Esophagus mucosa (tissue), 1 donor: ENCODE data around the gene GPRC5A. TPM values are rescaled to one million over a fixed set of nuclear protein-coding genes. Genes with fewer than 3 reads are reported as not detected.

Source experiments
- ATAC-seq: fragments of 200-7000 bp; cut with Tn5 transposase; one replicate; pipeline ENCODE4 v1.9.1; 2020
- total RNA-seq: library from RNA; stranded (reverse); gene quantifications from one replicate; pipeline ENCODE4 v1.2.4, GENCODE V29; 2023
- donor health status: DM: yes; HTN: yes; CAD: no.

Gene GPRC5A
- total RNA-seq, 1 donor from 2014 or later = 11.8 TPM

DNA sequence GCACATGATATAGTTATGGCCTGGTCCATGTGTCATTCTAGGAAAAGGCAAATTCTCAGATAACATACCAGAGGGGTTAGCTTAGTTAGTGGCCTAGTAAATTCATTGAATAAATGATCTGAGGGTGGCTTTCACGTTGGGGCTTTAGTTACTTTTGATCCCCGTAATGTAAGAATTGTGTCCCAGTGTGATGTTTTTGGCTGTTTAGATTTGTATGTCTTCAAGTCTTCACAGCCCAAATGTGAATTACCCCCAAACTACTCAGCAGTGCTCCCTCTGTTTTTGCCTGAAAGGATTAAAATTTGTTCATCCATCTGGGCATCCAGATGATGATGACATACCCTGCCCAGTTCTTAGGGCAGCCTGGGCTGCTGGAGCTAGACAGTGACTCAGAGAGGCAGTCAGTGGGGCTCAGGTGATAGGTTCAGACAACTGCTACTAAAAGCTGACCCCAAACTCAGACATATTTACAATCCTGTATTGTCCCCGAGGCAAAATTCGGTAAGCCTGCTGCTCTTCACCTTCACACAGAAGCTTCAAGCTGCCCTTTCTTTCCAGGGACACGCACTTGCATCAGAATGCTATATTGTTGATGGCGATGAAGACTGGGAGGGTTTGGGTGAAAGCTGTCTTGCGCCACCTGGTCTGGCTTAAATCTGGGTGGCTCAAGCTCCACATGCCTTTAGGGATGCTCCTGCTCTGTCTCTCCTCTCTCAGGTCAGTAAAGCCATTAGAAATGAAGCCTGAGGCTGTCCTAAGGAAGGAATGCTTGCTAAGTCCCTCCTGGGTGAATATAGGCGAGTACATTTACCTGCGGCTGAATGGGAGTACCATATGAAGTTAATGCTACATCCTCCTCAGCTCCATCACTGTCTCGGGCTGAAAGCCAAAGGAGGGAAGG lies 50.3 kb downstream of the GPRC5A start:
- no peak for ATAC-seq

DNA sequence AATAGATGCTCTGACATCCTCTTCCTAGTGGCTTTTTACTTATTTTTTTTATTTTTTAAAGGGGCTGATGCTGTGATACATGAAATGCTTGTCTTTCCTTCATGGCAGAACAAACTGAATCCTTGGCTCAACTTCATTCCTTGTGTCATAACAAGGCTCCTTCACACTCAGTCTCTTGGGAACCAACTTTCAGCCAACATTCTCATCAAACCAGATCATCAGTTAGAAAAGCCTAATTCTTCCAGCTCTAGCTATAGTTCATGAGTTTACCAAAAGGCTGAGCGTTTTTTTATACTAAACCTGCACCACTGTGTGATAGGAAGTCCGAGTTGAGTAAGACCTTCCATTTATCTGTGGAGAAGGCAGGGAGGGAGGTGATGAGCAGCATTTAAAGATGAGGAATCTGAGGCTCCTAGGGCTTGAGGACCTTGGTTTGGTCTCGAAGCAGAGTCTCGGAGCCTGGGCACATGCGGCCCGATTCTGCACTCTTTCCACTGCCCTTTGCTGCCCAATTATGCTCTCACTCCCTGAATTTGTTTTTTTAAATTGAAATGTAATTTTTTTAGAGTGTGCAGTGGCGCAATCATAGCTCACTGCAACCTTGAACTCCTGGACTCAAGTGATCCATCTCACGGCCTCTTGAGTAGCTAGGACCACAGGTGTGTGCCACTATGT lies 52.4 kb downstream of the GPRC5A start:
- no peak for ATAC-seq

DNA sequence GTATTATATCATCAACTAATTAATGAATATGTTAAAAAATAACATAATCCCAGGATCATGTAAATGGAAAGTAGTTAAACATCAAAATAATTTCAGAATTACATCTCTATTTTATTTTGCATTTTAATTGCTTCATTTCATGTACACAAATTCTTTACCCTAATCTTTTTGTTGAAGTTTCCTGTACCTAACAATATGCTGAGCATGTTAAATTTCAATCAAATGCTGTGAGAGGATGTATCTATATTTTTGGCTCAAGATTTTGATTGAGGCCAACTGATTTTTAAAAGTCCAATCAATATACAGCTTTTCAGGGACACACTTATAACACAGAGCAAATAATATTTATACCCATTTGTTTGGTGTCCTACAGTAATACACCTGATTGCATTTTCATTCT lies 54.2 kb downstream of the GPRC5A start:
- ATAC-seq = no peak

DNA sequence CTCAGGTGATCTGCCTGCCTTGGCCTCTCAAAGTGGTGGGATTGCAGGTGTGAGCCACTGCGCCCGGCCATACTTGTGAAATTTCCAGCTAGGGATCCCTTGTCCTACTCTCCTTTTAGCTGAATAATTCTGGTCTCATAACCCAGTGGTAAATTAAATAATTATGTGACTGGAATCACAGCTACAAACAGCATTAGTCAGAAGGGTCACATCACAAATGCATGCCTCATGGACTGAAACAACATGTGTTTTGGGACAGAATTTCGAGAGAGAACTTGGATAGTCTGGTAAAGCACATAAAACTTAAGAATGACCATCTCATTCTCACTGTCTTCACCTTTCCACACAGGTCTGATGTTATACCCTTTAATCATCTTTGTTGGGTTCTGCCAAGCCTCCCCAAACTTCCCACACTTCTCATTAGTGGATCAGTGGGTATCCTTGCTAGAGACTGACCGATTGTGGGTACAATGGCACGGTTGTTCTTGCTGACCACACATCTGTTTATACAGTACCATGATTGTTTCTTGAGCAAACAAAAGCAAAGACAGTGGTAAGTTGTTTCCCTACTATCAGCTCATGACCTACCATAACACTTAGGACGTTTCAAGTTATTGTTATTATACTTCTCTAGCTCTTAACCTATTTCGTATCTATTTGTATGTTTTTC lies 55.5 kb downstream of the GPRC5A start:
- no peak for ATAC-seq

DNA sequence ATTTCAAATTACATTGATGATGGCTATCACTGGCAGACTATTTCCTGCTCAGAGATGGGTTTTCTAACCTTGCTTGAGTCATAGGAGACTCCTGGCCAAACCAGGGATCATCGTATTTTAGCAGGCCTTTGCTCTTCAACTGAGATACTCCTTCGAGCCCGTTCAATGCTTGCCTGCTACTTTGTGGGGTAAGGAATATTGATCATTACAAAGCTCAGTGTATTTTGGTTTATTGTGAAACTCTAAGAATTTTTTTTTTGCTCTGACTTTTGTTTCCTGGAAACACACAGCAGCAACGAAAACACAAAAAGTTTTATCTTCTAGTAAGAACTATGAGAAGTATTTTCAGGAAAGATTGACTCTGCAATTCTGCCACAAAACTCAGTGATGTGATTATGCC lies 56.5 kb downstream of the GPRC5A start:
- ATAC-seq = no peak

DNA sequence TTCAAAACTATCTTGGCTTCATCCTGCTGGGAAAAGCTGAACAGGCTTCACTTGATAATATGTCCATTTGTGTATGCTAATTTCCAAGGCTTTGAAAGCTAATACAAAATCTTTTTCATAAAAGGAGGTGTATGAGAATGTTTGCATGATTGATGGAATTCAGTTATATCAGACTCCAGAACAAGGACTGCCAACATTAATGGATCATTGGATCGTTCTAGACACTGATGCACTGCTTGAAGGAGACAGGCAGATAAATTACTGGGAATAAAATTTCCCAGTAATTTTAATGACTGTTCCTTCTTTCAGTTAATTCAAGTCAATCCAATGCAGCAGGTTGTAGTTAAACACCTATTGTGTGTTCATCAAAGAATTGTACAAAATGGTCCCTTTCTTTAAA lies 60.1 kb downstream of the GPRC5A start:
- no peak for ATAC-seq

DNA sequence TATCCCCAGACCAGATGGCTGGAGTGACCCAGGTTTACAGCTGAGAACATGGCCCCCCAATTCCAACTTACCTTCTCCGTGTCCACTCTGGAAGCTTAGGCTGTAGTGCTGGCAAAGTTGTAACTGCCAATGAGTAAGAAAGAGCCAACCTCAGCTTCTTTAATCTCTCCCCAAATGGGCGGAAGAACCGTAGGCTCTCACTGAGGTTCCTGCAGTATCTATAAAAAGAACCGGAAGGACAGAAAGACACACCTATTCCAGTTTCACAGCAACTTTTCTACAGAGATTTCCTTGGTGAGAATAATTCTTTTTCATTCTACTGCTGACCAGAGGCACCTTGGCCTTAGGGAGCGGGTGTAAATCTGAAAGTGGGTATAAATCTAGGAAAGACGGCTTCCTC lies 60.7 kb downstream of the GPRC5A start, which contains the start of gene GPRC5D:
GPRC5D (minus strand) TSS at position 135 of the 400 bp plus-strand sequence. CDS start 1,786 bp downstream, outside the sequence.
- ATAC-seq = peak; percentile 70

DNA sequence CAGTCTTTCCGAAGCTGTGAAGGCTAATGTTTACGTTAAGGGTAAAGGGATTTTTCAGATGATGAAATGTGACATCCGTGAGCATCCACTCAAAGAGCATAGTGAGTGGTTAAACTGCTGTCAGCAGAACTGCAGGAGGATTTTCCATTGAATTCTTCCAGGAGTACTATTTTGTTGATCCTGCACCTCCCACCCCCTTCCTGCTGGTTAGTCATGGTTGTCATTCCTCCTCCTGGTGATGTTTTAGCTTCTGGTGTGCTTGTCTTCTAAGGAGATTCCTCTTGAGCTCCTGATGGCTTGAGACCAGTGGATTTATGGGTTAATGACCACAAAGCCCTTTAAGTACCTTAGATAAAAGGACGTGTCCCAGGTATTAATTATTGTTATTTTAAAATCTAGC lies 63.0 kb downstream of the GPRC5A start:
- no peak for ATAC-seq

DNA sequence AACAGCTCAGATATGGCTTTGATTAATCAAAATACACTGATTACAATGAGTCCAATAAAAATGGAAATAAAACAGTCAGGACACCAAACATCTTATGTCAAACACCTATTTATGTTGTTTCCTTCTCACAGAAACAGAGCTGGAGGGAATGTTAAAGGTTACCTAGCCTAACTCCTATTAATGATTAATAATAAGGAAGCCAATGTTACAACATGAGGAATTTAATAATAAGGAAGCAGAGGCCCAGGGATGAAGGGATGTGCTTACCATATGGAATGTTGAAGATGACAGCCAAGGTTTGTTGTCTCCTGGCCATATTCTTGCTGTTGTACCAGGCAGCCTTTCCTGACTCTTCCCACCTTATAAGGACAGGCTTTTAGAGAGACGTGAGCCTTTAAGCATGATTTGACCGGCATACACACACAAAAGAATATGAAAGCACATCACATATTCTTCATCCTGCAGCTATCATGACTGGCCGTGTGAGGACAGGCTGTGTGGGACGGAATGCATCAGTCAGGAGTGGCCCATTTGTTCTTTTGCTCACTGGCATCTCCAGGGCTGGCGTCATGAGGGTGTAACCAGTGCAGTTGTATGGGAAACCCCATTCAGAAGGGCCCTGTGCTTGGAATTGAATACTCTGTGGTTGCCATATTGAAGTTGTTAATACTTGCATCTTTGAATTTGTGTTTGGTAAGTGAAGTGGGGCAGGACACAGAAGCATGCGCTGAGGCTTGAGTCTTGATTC lies 63.7 kb downstream of the GPRC5A start:
- ATAC-seq = peak; percentile 31

DNA sequence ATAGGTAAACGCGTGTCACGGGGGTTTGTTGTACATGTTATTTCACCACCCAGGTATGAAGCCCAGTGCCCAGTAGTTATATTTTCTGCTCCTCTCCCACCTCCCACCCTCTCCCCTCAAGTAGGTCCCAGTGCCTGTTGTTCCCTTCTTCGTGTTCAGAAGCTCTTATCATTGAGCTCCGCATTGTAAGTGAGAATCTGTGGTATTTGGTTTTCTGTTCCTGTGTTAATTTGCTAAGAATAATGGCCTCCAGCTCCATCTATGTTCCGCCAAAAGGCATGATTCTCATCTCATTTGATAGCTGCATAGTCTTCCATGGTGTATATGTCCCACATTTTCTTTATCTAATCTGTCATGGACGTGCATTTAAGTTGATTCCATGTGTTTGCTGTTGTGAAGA lies 67.5 kb downstream of the GPRC5A start:
- ATAC-seq = no peak

DNA sequence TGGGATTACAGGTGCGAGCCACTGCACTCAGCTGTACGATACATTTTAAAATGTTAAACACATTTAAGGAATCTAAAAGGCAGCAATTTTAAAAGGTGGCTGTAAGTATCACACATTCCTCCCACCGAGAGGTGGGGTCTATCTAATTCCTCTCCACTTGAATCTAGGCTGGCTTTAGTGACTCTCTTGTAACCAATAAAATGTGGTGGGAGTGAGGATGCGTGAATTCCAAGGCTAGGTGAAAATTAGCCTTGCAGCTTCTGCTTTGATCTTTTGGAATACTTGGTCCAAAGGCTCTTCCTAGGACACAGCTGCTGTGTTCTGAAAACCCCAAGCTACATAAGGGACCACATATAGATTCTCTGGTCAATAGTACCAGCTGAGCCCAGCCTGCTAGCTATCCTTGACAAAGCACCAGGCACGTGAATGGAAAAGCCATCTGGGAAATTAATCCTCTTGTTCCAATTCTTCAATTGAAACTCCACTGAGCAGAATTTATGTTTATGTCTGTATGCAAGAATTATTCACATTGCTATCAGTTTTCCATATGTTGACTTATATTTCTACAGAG lies 69.4 kb downstream of the GPRC5A start:
- no peak for ATAC-seq

DNA sequence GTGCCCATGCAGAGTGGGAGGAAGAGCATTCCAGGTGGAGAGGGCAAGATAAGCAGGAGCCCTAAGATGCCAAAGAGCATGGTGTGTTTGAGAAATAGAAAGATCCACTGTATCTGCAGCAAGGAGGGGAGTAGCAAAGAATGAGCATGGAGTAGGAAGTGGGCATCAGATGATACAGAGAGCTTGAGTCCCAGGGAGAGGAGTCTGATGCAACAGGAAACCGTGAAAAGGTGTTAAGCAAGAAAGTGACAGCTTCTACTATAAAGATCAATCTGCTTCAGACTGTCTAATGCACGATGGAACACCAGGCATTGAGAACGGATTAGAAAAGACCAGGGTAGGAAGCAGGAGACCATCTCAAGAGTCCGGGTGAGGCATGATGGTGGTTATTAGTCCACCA lies 72.9 kb downstream of the GPRC5A start:
- ATAC-seq = no peak

DNA sequence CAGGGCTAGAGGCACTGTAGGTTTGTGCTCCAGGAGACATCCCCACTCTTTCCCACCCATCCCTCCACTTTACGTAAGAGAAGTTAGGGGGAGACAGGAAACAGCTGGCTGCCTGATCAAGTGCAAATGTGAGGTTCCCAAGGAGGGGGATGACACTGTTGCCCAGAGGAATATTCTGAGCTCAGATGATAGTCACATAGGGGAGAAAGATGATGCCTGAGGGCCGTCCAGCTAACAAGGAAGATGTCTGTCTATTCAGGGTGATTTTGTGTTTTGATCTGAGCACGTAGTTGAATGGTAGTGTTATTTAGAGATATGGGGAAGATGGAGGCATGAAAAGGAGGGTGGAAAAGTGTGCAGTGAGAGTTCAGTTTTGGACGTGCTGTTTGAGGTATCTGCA lies 74.5 kb downstream of the GPRC5A start:
- ATAC-seq = no peak

Other genes starting within 250 kb of the GPRC5A start
- 0.36 TPM for gene GPR19, start 195.4 kb upstream of the GPRC5A start, total RNA-seq
- gene CDKN1B, start 174.2 kb upstream of the GPRC5A start, total RNA-seq = 20.4 TPM
- 3.1 TPM for gene APOLD1, start 105.9 kb upstream of the GPRC5A start, total RNA-seq
- 36.5 TPM for gene DDX47, start 78.2 kb upstream of the GPRC5A start, total RNA-seq
- gene GPRC5D, start 60.6 kb downstream of the GPRC5A start, total RNA-seq = not detected
- gene HEBP1, start 108.7 kb downstream of the GPRC5A start, total RNA-seq = 24.5 TPM
- 2.4 TPM for gene FAM234B, start 152.8 kb downstream of the GPRC5A start, total RNA-seq
- not detected for gene GSG1, start 212.1 kb downstream of the GPRC5A start, total RNA-seq